ENCODE data around the gene ENPP7.

ENPP7 gene

GRCh38 chr17:79779661-79780365 is 49.1 kb downstream of the ENPP7 start:
- ChIA-PET CTCF (interaction anchor here (0.5 to 2.7 kb wide), 6 partner anchors 9 to 145 kb away, joined by 3 to 10 read pairs (median 4); no protein-coding TSS in a partner anchor), POLR2A (interaction anchor here (0.6 to 2.3 kb wide), 3 partner anchors 17 to 181 kb away, joined by 4 to 17 read pairs (median 8); partner anchors contain the start of genes CBX4 and CBX8)
- H3K9me3 ChIP-seq (ENCODE audit: control insufficient read depth, insufficient read depth, low read depth, low read length) = no peaks in the 10 kb centered on the region
- TF ChIP-seq ZNF157 (tag by site-specific recombination; IDR thresholded peaks at IDR 0.05) (no peak), ZNF768 (tag by site-specific recombination; IDR thresholded peaks at IDR 0.05) (peak; percentile 81), ZNF580 (tag by site-specific recombination; IDR thresholded peaks at IDR 0.05) (no peak), ZNF155 (tag by site-specific recombination; IDR thresholded peaks at IDR 0.05) (no peak), ZNF341 (tag by site-specific recombination; IDR thresholded peaks at IDR 0.05; ENCODE audit: low read depth) (0 out of 2 replicates have a peak, but pooled peaks have one; percentile 11), ZBTB48 (tag by site-specific recombination; IDR thresholded peaks at IDR 0.05) (0 out of 2 replicates have a peak, but pooled peaks have one; percentile 1)
- TF ChIP-seq, protein P1, sequence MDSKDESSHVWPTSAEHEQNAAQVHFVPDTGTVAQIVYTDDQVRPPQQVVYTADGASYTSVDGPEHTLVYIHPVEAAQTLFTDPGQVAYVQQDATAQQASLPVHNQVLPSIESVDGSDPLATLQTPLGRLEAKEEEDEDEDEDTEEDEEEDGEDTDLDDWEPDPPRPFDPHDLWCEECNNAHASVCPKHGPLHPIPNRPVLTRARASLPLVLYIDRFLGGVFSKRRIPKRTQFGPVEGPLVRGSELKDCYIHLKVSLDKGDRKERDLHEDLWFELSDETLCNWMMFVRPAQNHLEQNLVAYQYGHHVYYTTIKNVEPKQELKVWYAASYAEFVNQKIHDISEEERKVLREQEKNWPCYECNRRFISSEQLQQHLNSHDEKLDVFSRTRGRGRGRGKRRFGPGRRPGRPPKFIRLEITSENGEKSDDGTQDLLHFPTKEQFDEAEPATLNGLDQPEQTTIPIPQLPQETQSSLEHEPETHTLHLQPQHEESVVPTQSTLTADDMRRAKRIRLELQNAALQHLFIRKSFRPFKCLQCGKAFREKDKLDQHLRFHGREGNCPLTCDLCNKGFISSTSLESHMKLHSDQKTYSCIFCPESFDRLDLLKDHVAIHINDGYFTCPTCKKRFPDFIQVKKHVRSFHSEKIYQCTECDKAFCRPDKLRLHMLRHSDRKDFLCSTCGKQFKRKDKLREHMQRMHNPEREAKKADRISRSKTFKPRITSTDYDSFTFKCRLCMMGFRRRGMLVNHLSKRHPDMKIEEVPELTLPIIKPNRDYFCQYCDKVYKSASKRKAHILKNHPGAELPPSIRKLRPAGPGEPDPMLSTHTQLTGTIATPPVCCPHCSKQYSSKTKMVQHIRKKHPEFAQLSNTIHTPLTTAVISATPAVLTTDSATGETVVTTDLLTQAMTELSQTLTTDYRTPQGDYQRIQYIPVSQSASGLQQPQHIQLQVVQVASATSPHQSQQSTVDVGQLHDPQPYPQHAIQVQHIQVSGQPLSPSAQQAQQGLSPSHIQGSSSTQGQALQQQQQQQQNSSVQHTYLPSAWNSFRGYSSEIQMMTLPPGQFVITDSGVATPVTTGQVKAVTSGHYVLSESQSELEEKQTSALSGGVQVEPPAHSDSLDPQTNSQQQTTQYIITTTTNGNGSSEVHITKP (tag by site-specific recombination; IDR thresholded peaks at IDR 0.05) = 0 out of 2 replicates have a peak, but pooled peaks have one; percentile 36
- H3K4me3 ChIP-seq (ENCODE audit: low read depth, low read length) = no peak overlapping the region
- peaks cover 21% of the 10 kb centered on the region for H3K4me1 ChIP-seq (ENCODE audit: control insufficient read depth, insufficient read depth, low read length)
- H3K27ac ChIP-seq (ENCODE audit: extremely low read depth, low read depth, low read length) = no peak overlapping the region
- peaks cover 14 to 55% of the 10 kb centered on the region in 2 experiments; a peak in 2 of 3 replicates for H3K36me3 ChIP-seq (ENCODE audit: control insufficient read depth in 2 of 2, insufficient read depth in 1 of 2, low read length in 2 of 2)

DNA sequence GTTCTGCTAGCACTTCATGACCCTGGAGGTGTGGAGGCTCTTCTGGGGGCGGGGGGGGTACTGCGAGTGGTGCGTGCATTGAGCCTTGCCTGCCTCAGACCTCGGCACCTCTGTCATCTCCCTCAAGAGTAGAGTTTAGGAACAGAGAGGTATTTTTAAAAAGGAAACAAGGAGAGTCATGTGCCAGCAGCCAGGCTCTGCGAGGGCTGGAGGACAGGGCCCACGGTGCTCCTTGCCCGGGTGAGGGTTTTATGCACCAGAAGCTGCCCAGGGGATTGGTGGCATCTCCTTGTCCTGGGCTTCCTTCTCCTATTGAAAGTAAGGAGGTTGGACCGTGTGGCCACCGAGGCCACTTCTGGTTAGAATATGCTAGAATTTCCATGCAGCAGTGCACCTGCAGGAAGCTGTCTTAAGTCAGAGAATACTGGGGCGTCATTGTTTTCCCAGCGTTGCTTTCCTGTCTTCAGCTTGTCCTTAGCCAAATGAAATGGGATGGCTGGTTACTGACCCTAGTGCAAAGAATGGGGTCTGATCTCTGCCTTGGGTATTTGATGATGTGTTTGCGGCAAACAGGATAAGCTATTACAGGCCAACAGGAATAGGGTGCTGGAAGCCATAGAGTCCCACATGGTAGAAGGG is 50.4 kb downstream of the ENPP7 start:
- CTCF ChIA-PET = interaction anchor here (1.0 to 2.7 kb wide), 4 partner anchors 9 to 40 kb away, joined by 3 to 14 read pairs (median 7); no protein-coding TSS in a partner anchor
- Histone ChIP-seq H3K4me3 (ENCODE audit: low read depth, low read length) (no peak overlapping the region), H3K9me3 (ENCODE audit: control insufficient read depth, insufficient read depth, low read depth, low read length) (no peaks in the 10 kb centered on the region), H3K27ac (ENCODE audit: extremely low read depth, low read depth, low read length) (no peak overlapping the region), H3K4me1 (ENCODE audit: control insufficient read depth, insufficient read depth, low read length) (peaks cover 21% of the 10 kb centered on the region), H3K36me3 (ENCODE audit: control insufficient read depth in 2 of 2, insufficient read depth in 1 of 2, low read length in 2 of 2) (peaks cover 14 to 66% of the 10 kb centered on the region in 2 experiments; a peak in 2 of 3 replicates)
- POLR2A ChIA-PET = interaction anchor here (1.0 to 1.5 kb wide), 4 partner anchors 11 to 58 kb away, joined by 3 to 8 read pairs (median 4); partner anchors contain the start of genes CBX4 and CBX8
- TF ChIP-seq ZBTB20 (tag by site-specific recombination; IDR thresholded peaks at IDR 0.05) = no peak
- no peak for TF ChIP-seq ZNF830 (tag by site-specific recombination; IDR thresholded peaks at IDR 0.05; ENCODE audit: low read depth)
- TF ChIP-seq ZNF707 (tag by site-specific recombination; IDR thresholded peaks at IDR 0.05) = no peak
- no peak for TF ChIP-seq IKZF3 (tag by site-specific recombination; IDR thresholded peaks at IDR 0.05)
- TF ChIP-seq ZNF555 (tag by site-specific recombination; conservative IDR thresholded peaks at IDR 0.05) = no peak
- TF ChIP-seq ZNF704 (tag by site-specific recombination; IDR thresholded peaks at IDR 0.05) = no peak
- TF ChIP-seq ZNF629 (tag by site-specific recombination; IDR thresholded peaks at IDR 0.05) = no peak
- TF ChIP-seq OVOL3 (tag by site-specific recombination; IDR thresholded peaks at IDR 0.05) = no peak
- TF ChIP-seq ZIC2 (tag by site-specific recombination; IDR thresholded peaks at IDR 0.05) = no peak
- TF ChIP-seq, protein P2, sequence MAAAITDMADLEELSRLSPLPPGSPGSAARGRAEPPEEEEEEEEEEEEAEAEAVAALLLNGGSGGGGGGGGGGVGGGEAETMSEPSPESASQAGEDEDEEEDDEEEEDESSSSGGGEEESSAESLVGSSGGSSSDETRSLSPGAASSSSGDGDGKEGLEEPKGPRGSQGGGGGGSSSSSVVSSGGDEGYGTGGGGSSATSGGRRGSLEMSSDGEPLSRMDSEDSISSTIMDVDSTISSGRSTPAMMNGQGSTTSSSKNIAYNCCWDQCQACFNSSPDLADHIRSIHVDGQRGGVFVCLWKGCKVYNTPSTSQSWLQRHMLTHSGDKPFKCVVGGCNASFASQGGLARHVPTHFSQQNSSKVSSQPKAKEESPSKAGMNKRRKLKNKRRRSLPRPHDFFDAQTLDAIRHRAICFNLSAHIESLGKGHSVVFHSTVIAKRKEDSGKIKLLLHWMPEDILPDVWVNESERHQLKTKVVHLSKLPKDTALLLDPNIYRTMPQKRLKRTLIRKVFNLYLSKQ (tag by site-specific recombination; IDR thresholded peaks at IDR 0.05; ENCODE audit: borderline replicate concordance) = no peak
- TF ChIP-seq ZBTB48 (tag by site-specific recombination; IDR thresholded peaks at IDR 0.05) = no peak
- no peak for TF ChIP-seq GLI2 (tag by site-specific recombination; IDR thresholded peaks at IDR 0.05; ENCODE audit: borderline replicate concordance, low read depth)
- TF ChIP-seq ZNF175 (tag by site-specific recombination; IDR thresholded peaks at IDR 0.05) = no peak
- TF ChIP-seq KLF17 (tag by site-specific recombination; IDR thresholded peaks at IDR 0.05) = no peak
- TF ChIP-seq, protein P3, sequence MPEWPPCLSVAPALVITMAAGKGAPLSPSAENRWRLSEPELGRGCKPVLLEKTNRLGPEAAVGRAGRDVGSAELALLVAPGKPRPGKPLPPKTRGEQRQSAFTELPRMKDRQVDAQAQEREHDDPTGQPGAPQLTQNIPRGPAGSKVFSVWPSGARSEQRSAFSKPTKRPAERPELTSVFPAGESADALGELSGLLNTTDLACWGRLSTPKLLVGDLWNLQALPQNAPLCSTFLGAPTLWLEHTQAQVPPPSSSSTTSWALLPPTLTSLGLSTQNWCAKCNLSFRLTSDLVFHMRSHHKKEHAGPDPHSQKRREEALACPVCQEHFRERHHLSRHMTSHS (tag by site-specific recombination; IDR thresholded peaks at IDR 0.05) = no peak

Data from HEK293 (cell line).